ENCODE measurements around the gene USH2A. TPM values are rescaled to one million over a fixed set of nuclear protein-coding genes. Genes with fewer than 3 reads are reported as not detected.

The USH2A gene
- total RNA-seq, 2 experiments from 2014 or later, result not detected

- DNase-seq (no peak), ATAC-seq (ENCODE audit: poor library complexity) (no peak)
- H3K27me3 Mint-ChIP-seq, result no peaks in the 10 kb centered on the region
- Histone ChIP-seq H3K4me3 (ENCODE audit: low read length) (no peak overlapping the region), H3K9me3 (ENCODE audit: control insufficient read depth in 1 of 2, insufficient read depth in 1 of 2, low read length in 2 of 2) (no peaks in the 10 kb centered on the region), H3K27ac (ENCODE audit: low read depth in 1 of 2, low read length in 2 of 2) (no peak overlapping the region), H3K27me3 (ENCODE audit: control insufficient read depth in 1 of 2, insufficient read depth in 2 of 2, low read length in 2 of 2) (no peaks in the 10 kb centered on the region), H3K4me1 (ENCODE audit: insufficient read depth, low read length) (no peaks in the 10 kb centered on the region), H3K36me3 (ENCODE audit: insufficient read depth, low read length) (no peaks in the 10 kb centered on the region)
- TF ChIP-seq CTCF (IDR thresholded peaks at IDR 0.05), result no peak
- H3K4me3 Mint-ChIP-seq, result no peak overlapping the region
- H3K9me3 Mint-ChIP-seq, result peaks cover 6% of the 10 kb centered on the region
- intact Hi-C loops (cut with DNase I, micrococcal nuclease), result no loop called here
- H3K27ac Mint-ChIP-seq, result no peak overlapping the region
- CTCF ChIA-PET, result no interaction called here
- no peaks in the 10 kb centered on the region for H3K4me1 Mint-ChIP-seq (ENCODE audit: low read depth)
- H3K36me3 Mint-ChIP-seq (ENCODE audit: low read depth), result no peaks in the 10 kb centered on the region
- POLR2A ChIA-PET, result no interaction called here
These were observed 210.4 kb downstream of the USH2A start for GRCh38 chr1:216212826-216213225.

GRCh38 chr1:216210081-216210480 lies 213.2 kb downstream of the USH2A start:
- Mint-ChIP-seq H3K36me3 (ENCODE audit: low read depth) (no peaks in the 10 kb centered on the region), H3K9me3 (peaks cover 2% of the 10 kb centered on the region), H3K27ac (no peak overlapping the region), H3K4me3 (no peak overlapping the region), H3K27me3 (no peaks in the 10 kb centered on the region), H3K4me1 (ENCODE audit: low read depth) (no peaks in the 10 kb centered on the region)
- intact Hi-C loops (cut with DNase I, micrococcal nuclease), result no loop called here
- Histone ChIP-seq H3K27ac (ENCODE audit: low read depth in 1 of 2, low read length in 2 of 2) (no peak overlapping the region), H3K36me3 (ENCODE audit: insufficient read depth, low read length) (no peaks in the 10 kb centered on the region), H3K27me3 (ENCODE audit: control insufficient read depth in 1 of 2, insufficient read depth in 2 of 2, low read length in 2 of 2) (no peaks in the 10 kb centered on the region), H3K4me3 (ENCODE audit: low read length) (no peak overlapping the region), H3K4me1 (ENCODE audit: insufficient read depth, low read length) (no peaks in the 10 kb centered on the region), H3K9me3 (ENCODE audit: control insufficient read depth in 1 of 2, insufficient read depth in 1 of 2, low read length in 2 of 2) (peaks cover 0 to 3% of the 10 kb centered on the region in 2 experiments)
- ATAC-seq (ENCODE audit: poor library complexity), result no peak
- CTCF ChIA-PET, result no interaction called here
- DNase-seq, result no peak
- POLR2A ChIA-PET, result no interaction called here
- no peak for TF ChIP-seq CTCF (IDR thresholded peaks at IDR 0.05)

- H3K27me3 Mint-ChIP-seq, result no peaks in the 10 kb centered on the region
- H3K27ac ChIP-seq (ENCODE audit: low read depth in 1 of 2, low read length in 2 of 2), result no peak overlapping the region
- no peaks in the 10 kb centered on the region for H3K27me3 ChIP-seq (ENCODE audit: control insufficient read depth in 1 of 2, insufficient read depth in 2 of 2, low read length in 2 of 2)
- CTCF ChIA-PET, result no interaction called here
- H3K4me1 ChIP-seq (ENCODE audit: insufficient read depth, low read length), result no peaks in the 10 kb centered on the region
- H3K4me1 Mint-ChIP-seq (ENCODE audit: low read depth), result no peaks in the 10 kb centered on the region
- intact Hi-C loops (cut with DNase I, micrococcal nuclease), result no loop called here
- POLR2A ChIA-PET, result no interaction called here
- no peaks in the 10 kb centered on the region for H3K36me3 Mint-ChIP-seq (ENCODE audit: low read depth)
- DNase-seq (no peak), ATAC-seq (ENCODE audit: poor library complexity) (no peak)
- no peaks in the 10 kb centered on the region for H3K36me3 ChIP-seq (ENCODE audit: insufficient read depth, low read length)
- no peak overlapping the region for H3K4me3 ChIP-seq (ENCODE audit: low read length)
- no peak for TF ChIP-seq CTCF (IDR thresholded peaks at IDR 0.05)
- peaks cover 2% of the 10 kb centered on the region for H3K9me3 Mint-ChIP-seq
- no peak overlapping the region for H3K27ac Mint-ChIP-seq
- peaks cover 0 to 3% of the 10 kb centered on the region in 2 experiments for H3K9me3 ChIP-seq (ENCODE audit: control insufficient read depth in 1 of 2, insufficient read depth in 1 of 2, low read length in 2 of 2)
- H3K4me3 Mint-ChIP-seq, result no peak overlapping the region
These were observed 214.1 kb downstream of the USH2A start for GRCh38 chr1:216209125-216209524.
